Mesothelial cell of epicardium (in vitro differentiated cells): ENCODE measurements around the gene BCR. TPM values are rescaled to one million over a fixed set of nuclear protein-coding genes. Genes with fewer than 3 reads are reported as not detected.

Experiments used
- DNase-seq, 2 experiments: peaks; one replicate each; pipeline ENCODE4 v3.0.0; 2021; ENCODE audit warnings: low spot score in 2 of 2; ENCODE audit not compliant: unreplicated experiment in 2 of 2
- H3K27ac Mint-ChIP-seq: 2 replicates; pipeline ENCODE4 v1.8.0; 2021; ENCODE audit warnings: mixed read lengths
- H3K27me3 Mint-ChIP-seq: 2 replicates; pipeline ENCODE4 v1.8.0; 2021; ENCODE audit warnings: low read depth, mixed read lengths
- H3K36me3 Mint-ChIP-seq: 2 replicates; pipeline ENCODE4 v1.8.0; 2021; ENCODE audit warnings: mixed read lengths
- H3K4me1 Mint-ChIP-seq: 2 replicates; pipeline ENCODE4 v1.8.0; 2021; ENCODE audit warnings: mixed read lengths
- H3K4me3 Mint-ChIP-seq: 2 replicates; pipeline ENCODE4 v1.8.0; 2021; ENCODE audit warnings: mild to moderate bottlenecking, moderate library complexity, mixed read lengths
- H3K9me3 Mint-ChIP-seq: 2 replicates; pipeline ENCODE4 v1.8.0; 2021; ENCODE audit warnings: mixed read lengths
- total RNA-seq: library from RNA; stranded (reverse); gene quantifications from 3 replicates; pipeline ENCODE4 v1.2.1, GENCODE V29; 2021
- TF ChIP-seq, protein P1 (sequence below): fragments of 200-600 bp; sonication (generic); IDR thresholded peaks from one replicate; pipeline ENCODE4 v1.5.0; 2021; ENCODE audit warnings: antibody characterized with exemption; ENCODE audit not compliant: unreplicated experiment

The BCR gene
- total RNA-seq, 1 donor from 2014 or later: 72.4 TPM

GRCh38 chr22:23277583-23278295 lies 97.4 kb downstream of the BCR start:
- Mint-ChIP-seq H3K36me3 (peaks cover 19% of the 10 kb centered on the region), H3K9me3 (no peaks in the 10 kb centered on the region), H3K27me3 (no peaks in the 10 kb centered on the region), H3K27ac (no peak overlapping the region), H3K4me3 (no peak overlapping the region), H3K4me1 (no peaks in the 10 kb centered on the region)
- no peak for DNase-seq
- TF ChIP-seq, protein P1, sequence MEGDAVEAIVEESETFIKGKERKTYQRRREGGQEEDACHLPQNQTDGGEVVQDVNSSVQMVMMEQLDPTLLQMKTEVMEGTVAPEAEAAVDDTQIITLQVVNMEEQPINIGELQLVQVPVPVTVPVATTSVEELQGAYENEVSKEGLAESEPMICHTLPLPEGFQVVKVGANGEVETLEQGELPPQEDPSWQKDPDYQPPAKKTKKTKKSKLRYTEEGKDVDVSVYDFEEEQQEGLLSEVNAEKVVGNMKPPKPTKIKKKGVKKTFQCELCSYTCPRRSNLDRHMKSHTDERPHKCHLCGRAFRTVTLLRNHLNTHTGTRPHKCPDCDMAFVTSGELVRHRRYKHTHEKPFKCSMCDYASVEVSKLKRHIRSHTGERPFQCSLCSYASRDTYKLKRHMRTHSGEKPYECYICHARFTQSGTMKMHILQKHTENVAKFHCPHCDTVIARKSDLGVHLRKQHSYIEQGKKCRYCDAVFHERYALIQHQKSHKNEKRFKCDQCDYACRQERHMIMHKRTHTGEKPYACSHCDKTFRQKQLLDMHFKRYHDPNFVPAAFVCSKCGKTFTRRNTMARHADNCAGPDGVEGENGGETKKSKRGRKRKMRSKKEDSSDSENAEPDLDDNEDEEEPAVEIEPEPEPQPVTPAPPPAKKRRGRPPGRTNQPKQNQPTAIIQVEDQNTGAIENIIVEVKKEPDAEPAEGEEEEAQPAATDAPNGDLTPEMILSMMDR: no peak

DNA sequence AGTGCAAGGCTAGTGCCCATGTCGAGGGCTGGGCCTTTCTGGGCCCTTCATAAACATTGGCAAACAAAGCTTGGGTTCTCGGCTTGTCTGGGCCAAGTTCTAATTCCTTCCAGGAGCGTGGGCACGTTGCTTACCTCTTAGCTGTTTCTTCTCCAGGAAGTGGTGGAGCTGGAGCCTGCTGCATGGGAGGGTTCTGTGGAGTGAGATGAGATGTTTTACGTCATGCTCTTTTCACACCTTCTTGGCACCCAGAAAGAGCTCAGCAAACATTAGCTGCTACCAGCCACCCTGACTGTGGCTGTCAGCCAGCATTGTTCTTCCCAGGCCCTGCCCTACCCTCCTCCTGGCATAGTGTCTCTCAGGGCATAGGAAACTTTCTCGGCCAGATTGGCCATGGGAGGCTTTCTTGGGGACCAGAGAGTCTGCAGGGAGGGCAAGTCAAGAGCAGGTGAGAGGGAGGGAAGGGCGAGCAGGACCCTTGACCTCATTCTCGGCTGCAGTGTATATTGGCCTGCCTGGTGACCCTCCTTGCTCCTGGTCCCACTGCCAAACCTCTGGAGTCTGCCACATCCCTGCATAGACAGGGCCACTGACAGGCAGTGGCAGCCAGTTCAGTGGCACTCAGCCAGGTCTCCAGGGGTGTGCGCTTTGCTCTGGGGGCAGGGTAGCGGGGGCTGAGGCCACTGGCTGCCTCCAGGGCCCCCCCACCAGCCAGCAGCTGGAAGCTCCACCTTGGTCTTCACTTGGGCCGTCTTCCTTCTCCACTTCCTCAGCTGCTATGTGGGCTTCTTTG lies 98.8 kb downstream of the BCR start:
- no peak overlapping the region for H3K27ac Mint-ChIP-seq

GRCh38 chr22:23279781-23280180 lies 99.5 kb downstream of the BCR start:
- DNase-seq: no peak
- Mint-ChIP-seq H3K27ac (no peak overlapping the region), H3K4me3 (no peak overlapping the region), H3K9me3 (no peaks in the 10 kb centered on the region), H3K36me3 (peaks cover 8% of the 10 kb centered on the region), H3K4me1 (no peaks in the 10 kb centered on the region), H3K27me3 (no peaks in the 10 kb centered on the region)
- TF ChIP-seq, protein P1: no peak

More for the DNA sequence above, 98.8 kb downstream of the BCR start:
- H3K4me3 Mint-ChIP-seq: no peak overlapping the region
- no peaks in the 10 kb centered on the region for H3K9me3 Mint-ChIP-seq
- no peaks in the 10 kb centered on the region for H3K27me3 Mint-ChIP-seq
- TF ChIP-seq, protein P1: no peak
- DNase-seq: no peak
- H3K36me3 Mint-ChIP-seq: peaks cover 9% of the 10 kb centered on the region
- no peaks in the 10 kb centered on the region for H3K4me1 Mint-ChIP-seq

- Mint-ChIP-seq H3K4me3 (no peak overlapping the region), H3K27ac (no peak overlapping the region), H3K27me3 (no peaks in the 10 kb centered on the region), H3K36me3 (peaks cover 11% of the 10 kb centered on the region), H3K9me3 (no peaks in the 10 kb centered on the region), H3K4me1 (no peaks in the 10 kb centered on the region)
- TF ChIP-seq, protein P1: no peak
- DNase-seq: no peak
Observed at GRCh38 chr22:23280356-23281052, 100.2 kb downstream of the BCR start.

DNA sequence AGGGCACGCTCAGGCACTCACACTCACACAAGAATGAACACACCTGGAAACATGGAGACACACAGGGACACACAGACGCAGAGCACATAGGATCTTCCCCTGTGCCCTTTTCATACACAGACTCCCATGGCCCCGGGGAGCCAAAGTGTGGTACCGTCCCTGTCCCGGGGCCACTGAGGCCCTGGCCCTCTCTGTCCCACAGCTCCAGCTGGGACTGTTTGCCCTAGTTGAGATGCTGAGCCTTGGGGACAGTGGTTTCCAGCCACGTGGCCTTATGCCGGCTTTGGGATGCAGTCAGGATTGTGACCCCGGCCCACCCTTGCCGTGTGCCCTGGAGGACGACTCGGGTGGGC lies 100.7 kb downstream of the BCR start:
- Mint-ChIP-seq H3K27me3 (no peaks in the 10 kb centered on the region), H3K4me1 (no peaks in the 10 kb centered on the region), H3K9me3 (no peaks in the 10 kb centered on the region), H3K36me3 (peaks cover 8% of the 10 kb centered on the region), H3K27ac (no peak overlapping the region), H3K4me3 (no peak overlapping the region)
- TF ChIP-seq, protein P1: no peak
- no peak for DNase-seq
